IMR-90 (cell line): ENCODE data around the gene OSBP. TPM values are rescaled to one million over a fixed set of nuclear protein-coding genes. Genes with fewer than 3 reads are reported as not detected.
A peak's percentile ranks its signal among the peaks of the same experiment; 100 is the strongest.

ENCODE experiments used
- ATAC-seq: fragments of 200-7000 bp; cut with Tn5 transposase; 2 replicates; pipeline ENCODE4 v1.9.1; 2020; ENCODE audit warnings: low read depth, mild to moderate bottlenecking, moderate library complexity
- BruUV-seq: library from RNA; stranded (reverse); fragments of 400-500 nt; replicated peaks from 2 replicates; lab custom pipeline; 2021; lab: Mats Ljungman, UMichigan
- CTCF ChIA-PET: fragments of 300-600 bp; formaldehyde crosslinking; extraction: SDS; loops from one replicate; lab custom pipeline; 2021; ENCODE audit warnings: antibody characterized with exemption; lab: Yijun Ruan, JAX
- POLR2A ChIA-PET: fragments of 300-600 bp; sonication (Branson Sonifier 250); formaldehyde crosslinking; loops from one replicate; lab custom pipeline; 2022; ENCODE audit warnings: antibody characterized with exemption; ENCODE audit not compliant: unreplicated experiment; lab: Charles Lee
- DNase-seq: peaks from one replicate; pipeline ENCODE4 v3.0.0; 2013
- H2AFZ ChIP-seq: replicated peaks from 2 replicates; pipeline ENCODE3; 2013; ENCODE audit warnings: low read length, mild to moderate bottlenecking; ENCODE audit not compliant: poor library complexity
- H2AK5ac ChIP-seq: 2 replicates; pipeline ENCODE4 v1.6.1; 2013; ENCODE audit warnings: low read depth, low read length, inconsistent platforms
- H2AK9ac ChIP-seq: replicated peaks from 2 replicates; pipeline ENCODE3; 2013; ENCODE audit warnings: mild to moderate bottlenecking, low read depth, low read length, moderate library complexity; ENCODE audit not compliant: poor library complexity
- H2BK120ac ChIP-seq: 2 replicates; pipeline ENCODE4 v1.6.1; 2013; ENCODE audit warnings: low read depth, low read length, inconsistent platforms
- H2BK15ac ChIP-seq: 3 replicates; pipeline ENCODE4 v1.6.1; 2013; ENCODE audit warnings: low read depth, low read length, inconsistent platforms
- H2BK20ac ChIP-seq: 2 replicates; pipeline ENCODE4 v1.6.1; 2013; ENCODE audit warnings: low read depth, mild to moderate bottlenecking, inconsistent platforms, low read length, moderate library complexity
- H2BK5ac ChIP-seq: 2 replicates; pipeline ENCODE4 v1.6.1; 2013; ENCODE audit warnings: mild to moderate bottlenecking, low read depth, low read length, inconsistent platforms; ENCODE audit not compliant: poor library complexity, severe bottlenecking
- H3K14ac ChIP-seq: replicated peaks from 2 replicates; pipeline ENCODE4 v1.6.1; 2013; ENCODE audit warnings: low read depth, low read length, inconsistent platforms
- H3K18ac ChIP-seq: 2 replicates; pipeline ENCODE4 v1.6.1; 2013; ENCODE audit warnings: low read depth, low read length, control low read depth
- H3K23ac ChIP-seq: 2 replicates; pipeline ENCODE4 v1.6.1; 2013; ENCODE audit warnings: low read depth, low read length, inconsistent platforms
- H3K27ac ChIP-seq: 2 replicates; pipeline ENCODE4 v1.5.1; 2013; ENCODE audit warnings: mild to moderate bottlenecking, control low read depth, low read length; ENCODE audit not compliant: insufficient read depth
- H3K27me3 ChIP-seq: 2 replicates; pipeline ENCODE4 v1.6.1; 2013; ENCODE audit warnings: low read length; ENCODE audit not compliant: control insufficient read depth, insufficient read depth
- H3K36me3 ChIP-seq: 2 replicates; pipeline ENCODE4 v1.6.1; 2013; ENCODE audit warnings: low read length, mixed read lengths; ENCODE audit not compliant: control insufficient read depth, insufficient read depth
- H3K4ac ChIP-seq: 2 replicates; pipeline ENCODE4 v1.6.1; 2013; ENCODE audit warnings: low read depth, low read length, inconsistent platforms
- H3K4me1 ChIP-seq: 2 replicates; pipeline ENCODE4 v1.6.1; 2013; ENCODE audit warnings: low read length, mixed read lengths; ENCODE audit not compliant: control insufficient read depth, insufficient read depth
- H3K4me2 ChIP-seq: 2 replicates; pipeline ENCODE4 v1.6.1; 2013; ENCODE audit warnings: low read depth, mild to moderate bottlenecking, control low read depth, low read length, moderate library complexity
- H3K4me3 ChIP-seq: 2 replicates; pipeline ENCODE4 v1.5.1; 2013; ENCODE audit warnings: low read depth, mild to moderate bottlenecking, control low read depth, low read length, moderate library complexity; ENCODE audit not compliant: insufficient read depth
- H3K56ac ChIP-seq: 2 replicates; pipeline ENCODE4 v1.6.1; 2013; ENCODE audit warnings: low read length, inconsistent platforms; ENCODE audit not compliant: insufficient read depth; ENCODE audit errors: extremely low read depth
- H3K79me1 ChIP-seq, 2 experiments: 2 replicates each; pipeline ENCODE4 v1.6.1; 2013; ENCODE audit warnings: low read length in 2 of 2, inconsistent platforms in 1 of 2, low read depth in 1 of 2
- H3K9ac ChIP-seq: 2 replicates; pipeline ENCODE4 v1.6.1; 2013; ENCODE audit warnings: low read depth, low read length, control low read depth
- H3K9me1 ChIP-seq: 2 replicates; pipeline ENCODE4 v1.6.1; 2013; ENCODE audit warnings: low read length, inconsistent platforms; ENCODE audit not compliant: insufficient read depth
- H3K9me3 ChIP-seq: 2 replicates; pipeline ENCODE4 v1.6.1; 2013; ENCODE audit warnings: low read length; ENCODE audit not compliant: control insufficient read depth, insufficient read depth
- H4K20me1 ChIP-seq: 2 replicates; pipeline ENCODE4 v1.6.1; 2013; ENCODE audit warnings: low read length, inconsistent platforms; ENCODE audit not compliant: insufficient read depth
- H4K5ac ChIP-seq: 2 replicates; pipeline ENCODE4 v1.6.1; 2013; ENCODE audit warnings: mild to moderate bottlenecking, low read depth, low read length, control low read depth
- H4K8ac ChIP-seq, 2 experiments: 2 replicates each; pipeline ENCODE4 v1.6.1; 2013; ENCODE audit warnings: low read depth in 2 of 2, low read length in 2 of 2, control low read depth in 1 of 2, inconsistent platforms in 1 of 2
- H4K91ac ChIP-seq: 2 replicates; pipeline ENCODE4 v1.6.1; 2013; ENCODE audit warnings: low read depth, low read length, inconsistent platforms; ENCODE audit not compliant: insufficient read depth
- SMC3 ChIP-seq: fragments of 150-350 bp; IDR thresholded peaks from 2 replicates; pipeline ENCODE4 v1.6.1; 2016; ENCODE audit warnings: low read depth, mild to moderate bottlenecking, antibody characterized with exemption, low read length, moderate library complexity
- WGBS, 2 experiments: methylation state at CpG; one replicate each; pipeline versions ENCODE4 v1.1.5 to v1.1.7; 2013; ENCODE audit warnings: missing lambda C conversion rate in 2 of 2; ENCODE audit not compliant: insufficient read length in 1 of 2; ENCODE audit errors: extremely low coverage in 2 of 2; 5-methylcytosine and 5-hydroxymethylcytosine counted together
- dilution Hi-C: fragments of 300-500 bp; cut with HindIII; formaldehyde crosslinking; loops from one replicate; pipeline ENCODE4 v1.14.3; 2018; ENCODE audit warnings: low sequenced_read_pairs; ENCODE audit not compliant: unreplicated experiment
- in situ Hi-C: fragments of 300-500 bp; cut with MboI; formaldehyde crosslinking; loops from 3 replicates; pipeline ENCODE4 v1.14.3; 2019; ENCODE audit warnings: low sequenced_read_pairs, inconsistent platforms, mixed read lengths
- intact Hi-C: fragments of 100-400 bp; cut with micrococcal nuclease; formaldehyde crosslinking; loops from 2 replicates; pipeline ENCODE4 v1.10.0; 2022
- polyA plus RNA-seq, 3 experiments: library from polyadenylated mRNA; depleted of rRNA; stranded (reverse); fragments of >200 nt; gene quantifications; 2 replicates each; pipeline ENCODE4 v1.2.3, GENCODE V29; 2012; ENCODE audit warnings: low replicate concordance in 1 of 3
- total RNA-seq: library from RNA; depleted of rRNA; stranded (reverse); fragments of >200 nt; gene quantifications from 2 replicates; pipeline ENCODE4 v1.2.3, GENCODE V29; 2012
- TF ChIP-seq, protein P1 (sequence below): fragments of 150-350 bp; IDR thresholded peaks from 2 replicates; pipeline ENCODE4 v1.6.1; 2017; ENCODE audit warnings: mild to moderate bottlenecking, antibody characterized with exemption, low read length, low read depth

OSBP gene
- total and polyA plus RNA-seq, 2 of the 4 experiments (the other 2 are of a cell fraction): 22.1 to 27.4 TPM

DNA sequence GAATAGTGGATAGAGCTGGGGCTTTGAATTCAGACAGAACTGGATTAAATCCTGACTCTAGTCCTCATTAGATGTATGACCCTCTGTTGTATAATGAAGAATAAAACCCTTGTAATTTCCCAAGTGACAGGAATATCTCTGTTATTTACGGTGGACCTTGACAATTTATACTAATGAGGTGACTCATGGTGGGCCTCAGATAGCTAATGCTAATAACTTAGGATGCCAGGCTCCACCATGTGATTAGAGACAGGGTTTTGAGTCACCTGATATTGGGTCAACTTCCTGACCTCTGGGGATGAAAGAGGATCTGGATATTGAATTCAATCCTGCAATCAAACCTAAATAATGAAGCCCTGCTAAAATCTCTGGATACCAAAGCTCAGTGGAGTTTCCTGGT is 33.6 kb downstream of the OSBP start:
- no peak for DNase-seq
- Histone ChIP-seq H2BK20ac (no peak overlapping the region), H3K4me1 (no peaks in the 10 kb centered on the region), H2AFZ (no peak overlapping the region), H4K5ac (no peak overlapping the region), H2BK5ac (no peak overlapping the region), H3K27ac (peak overlapping the region; percentile 20; the same call in 1 of the 2 replicates), H3K9me1 (0 out of 2 replicates have a peak, but pooled peaks cover 3% of the 10 kb centered on the region), H3K23ac (no peak overlapping the region), H2AK5ac (no peak overlapping the region), H3K4me3 (no peak overlapping the region), H4K91ac (no peak overlapping the region), H2BK15ac (no peak overlapping the region), H2BK120ac (no peak overlapping the region), H4K8ac (no peak overlapping the region), H3K36me3 (peaks cover 33% of the 10 kb centered on the region), H3K18ac (no peak overlapping the region), H3K79me1 (peaks cover 12 to 20% of the 10 kb centered on the region in 2 experiments; a peak in 3 of 4 replicates), H2AK9ac (no peak overlapping the region), H3K4ac (no peak overlapping the region), H3K4me2 (no peak overlapping the region), H4K20me1 (no peaks in the 10 kb centered on the region), H3K9me3 (no peaks in the 10 kb centered on the region), H3K27me3 (no peaks in the 10 kb centered on the region), H3K14ac (no peak overlapping the region), H3K56ac (no peak overlapping the region), H3K9ac (no peak overlapping the region)
- ChIA-PET POLR2A (no interaction called here), CTCF (no interaction called here)
- TF ChIP-seq, protein P1, sequence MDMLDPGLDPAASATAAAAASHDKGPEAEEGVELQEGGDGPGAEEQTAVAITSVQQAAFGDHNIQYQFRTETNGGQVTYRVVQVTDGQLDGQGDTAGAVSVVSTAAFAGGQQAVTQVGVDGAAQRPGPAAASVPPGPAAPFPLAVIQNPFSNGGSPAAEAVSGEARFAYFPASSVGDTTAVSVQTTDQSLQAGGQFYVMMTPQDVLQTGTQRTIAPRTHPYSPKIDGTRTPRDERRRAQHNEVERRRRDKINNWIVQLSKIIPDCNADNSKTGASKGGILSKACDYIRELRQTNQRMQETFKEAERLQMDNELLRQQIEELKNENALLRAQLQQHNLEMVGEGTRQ: peak; percentile 15; the same call in 1 of the 2 replicates
- TF ChIP-seq SMC3: no peak
- in situ Hi-C loops: loop anchor here (25.0 kb wide), 1 partner anchor 1330 kb away; the partner anchor contains the start of genes PRPF19, TMEM109 and TMEM132A
- dilution Hi-C loops: no loop called here
- no TSS peak for BruUV-seq
- ATAC-seq: no peak
- intact Hi-C loops: no loop called here
- WGBS, 2 experiments: no CpG with 5 or more reads among the region's 1 CpG
